Neural crest cell (in vitro differentiated cells): ENCODE data around the gene KLHDC4. TPM values are rescaled to one million over a fixed set of nuclear protein-coding genes. Genes with fewer than 3 reads are reported as not detected.

Source experiments
- DNase-seq: peaks from one replicate; pipeline ENCODE4 v3.0.0; 2021; ENCODE audit warnings: low read depth, mixed read lengths, low spot score
- H3K27ac Mint-ChIP-seq: one replicate; pipeline ENCODE4 v1.8.0; 2021; ENCODE audit warnings: mild to moderate bottlenecking, mixed read lengths; ENCODE audit not compliant: unreplicated experiment
- H3K27me3 Mint-ChIP-seq: 2 replicates; pipeline ENCODE4 v1.8.0; 2021; ENCODE audit warnings: low read depth, mild to moderate bottlenecking, mixed read lengths
- H3K36me3 Mint-ChIP-seq: 2 replicates; pipeline ENCODE4 v1.8.0; 2021; ENCODE audit warnings: low read depth, mild to moderate bottlenecking, mixed read lengths
- H3K4me1 Mint-ChIP-seq: 2 replicates; pipeline ENCODE4 v1.8.0; 2021; ENCODE audit warnings: mixed read lengths
- H3K4me3 Mint-ChIP-seq: one replicate; pipeline ENCODE4 v1.8.0; 2021; ENCODE audit warnings: mild to moderate bottlenecking, mixed read lengths
- H3K9me3 Mint-ChIP-seq: 2 replicates; pipeline ENCODE4 v1.8.0; 2021; ENCODE audit warnings: mixed read lengths
- total RNA-seq: library from RNA; stranded (reverse); gene quantifications from 2 replicates; pipeline ENCODE4 v1.2.1, GENCODE V29; 2021
- TF ChIP-seq, protein P1 (sequence below): fragments of 200-600 bp; sonication (generic); conservative IDR thresholded peaks from 2 replicates; pipeline ENCODE4 v1.5.0; 2021; ENCODE audit warnings: antibody characterized with exemption, mild to moderate bottlenecking

Gene KLHDC4
- total RNA-seq, 1 donor from 2014 or later = 57.0 TPM

DNA sequence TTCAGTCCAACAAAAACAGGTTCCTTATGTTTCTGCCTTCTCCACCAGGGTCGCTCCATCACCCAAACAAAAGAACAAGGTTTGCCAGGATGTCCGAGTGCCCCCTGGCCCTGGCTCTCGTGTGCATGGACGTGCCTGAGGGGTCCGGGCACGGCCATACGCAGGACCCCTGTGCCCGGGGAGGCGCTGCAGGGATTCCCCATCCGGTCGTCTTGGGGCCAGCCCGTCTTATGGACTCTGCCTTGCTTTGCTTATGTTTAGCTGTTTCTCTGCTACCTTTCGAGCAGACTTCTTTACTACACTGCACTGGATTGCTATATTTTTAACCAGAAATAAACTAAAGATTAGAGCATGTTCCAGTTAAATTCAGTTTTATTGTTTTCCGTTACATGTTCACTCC is 68.0 kb downstream of the KLHDC4 start:
- no peak for DNase-seq
- Mint-ChIP-seq H3K4me1 (no peaks in the 10 kb centered on the region), H3K4me3 (no peak overlapping the region), H3K9me3 (no peaks in the 10 kb centered on the region), H3K27ac (no peak overlapping the region), H3K27me3 (no peaks in the 10 kb centered on the region), H3K36me3 (no peaks in the 10 kb centered on the region)
- TF ChIP-seq, protein P1, sequence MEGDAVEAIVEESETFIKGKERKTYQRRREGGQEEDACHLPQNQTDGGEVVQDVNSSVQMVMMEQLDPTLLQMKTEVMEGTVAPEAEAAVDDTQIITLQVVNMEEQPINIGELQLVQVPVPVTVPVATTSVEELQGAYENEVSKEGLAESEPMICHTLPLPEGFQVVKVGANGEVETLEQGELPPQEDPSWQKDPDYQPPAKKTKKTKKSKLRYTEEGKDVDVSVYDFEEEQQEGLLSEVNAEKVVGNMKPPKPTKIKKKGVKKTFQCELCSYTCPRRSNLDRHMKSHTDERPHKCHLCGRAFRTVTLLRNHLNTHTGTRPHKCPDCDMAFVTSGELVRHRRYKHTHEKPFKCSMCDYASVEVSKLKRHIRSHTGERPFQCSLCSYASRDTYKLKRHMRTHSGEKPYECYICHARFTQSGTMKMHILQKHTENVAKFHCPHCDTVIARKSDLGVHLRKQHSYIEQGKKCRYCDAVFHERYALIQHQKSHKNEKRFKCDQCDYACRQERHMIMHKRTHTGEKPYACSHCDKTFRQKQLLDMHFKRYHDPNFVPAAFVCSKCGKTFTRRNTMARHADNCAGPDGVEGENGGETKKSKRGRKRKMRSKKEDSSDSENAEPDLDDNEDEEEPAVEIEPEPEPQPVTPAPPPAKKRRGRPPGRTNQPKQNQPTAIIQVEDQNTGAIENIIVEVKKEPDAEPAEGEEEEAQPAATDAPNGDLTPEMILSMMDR = no peak

DNA sequence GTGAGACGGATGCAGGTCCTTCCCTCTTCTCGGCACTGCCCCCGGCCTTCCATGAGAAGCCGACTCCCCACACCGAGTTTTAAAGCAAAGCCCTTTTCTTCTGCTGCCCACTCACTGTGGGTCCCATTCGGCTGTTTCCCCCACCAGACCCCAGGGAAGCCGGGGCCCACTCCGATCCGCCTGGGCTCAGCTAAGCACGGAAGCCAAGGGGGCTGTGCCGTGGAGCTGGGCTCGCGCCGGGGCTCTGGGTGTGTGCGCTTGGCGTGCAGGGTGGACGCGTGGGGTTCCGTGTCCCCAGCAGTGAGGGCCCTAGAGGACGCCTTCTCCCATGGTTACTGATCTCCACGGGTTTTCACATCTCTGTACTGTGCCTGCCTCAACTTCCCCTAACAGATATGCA is 68.5 kb downstream of the KLHDC4 start:
- TF ChIP-seq, protein P1 = no peak
- Mint-ChIP-seq H3K4me1 (no peaks in the 10 kb centered on the region), H3K36me3 (no peaks in the 10 kb centered on the region), H3K27ac (no peak overlapping the region), H3K9me3 (no peaks in the 10 kb centered on the region), H3K4me3 (no peak overlapping the region), H3K27me3 (no peaks in the 10 kb centered on the region)
- no peak for DNase-seq

- Mint-ChIP-seq H3K4me3 (no peak overlapping the region), H3K4me1 (no peaks in the 10 kb centered on the region), H3K9me3 (no peaks in the 10 kb centered on the region), H3K36me3 (no peaks in the 10 kb centered on the region), H3K27ac (no peak overlapping the region), H3K27me3 (no peaks in the 10 kb centered on the region)
- TF ChIP-seq, protein P1 = no peak
- no peak for DNase-seq
Observed at GRCh38 chr16:87696726-87697125, 69.1 kb downstream of the KLHDC4 start.

DNA sequence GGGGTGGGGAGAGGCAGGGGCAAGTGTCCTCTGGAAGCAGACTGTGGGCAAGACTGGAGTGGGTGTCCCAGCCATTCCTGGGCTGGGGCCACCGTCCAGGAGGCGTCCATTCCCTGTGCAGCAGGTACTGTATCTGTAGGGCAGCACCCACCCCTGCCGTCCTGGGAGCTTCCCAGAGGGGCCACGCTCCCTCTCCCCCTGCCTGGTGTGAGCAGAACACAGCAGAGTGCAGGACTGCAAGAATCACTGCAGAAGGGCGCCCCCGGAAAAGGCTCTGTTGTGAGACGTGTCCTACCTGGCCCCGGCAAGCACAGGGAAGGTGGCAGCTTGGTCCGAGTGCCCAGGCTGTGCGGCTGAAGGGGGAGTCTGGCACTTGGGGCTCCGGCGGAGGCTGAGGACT is 70.3 kb downstream of the KLHDC4 start:
- Mint-ChIP-seq H3K36me3 (no peaks in the 10 kb centered on the region), H3K4me1 (no peaks in the 10 kb centered on the region), H3K4me3 (no peak overlapping the region), H3K27me3 (no peaks in the 10 kb centered on the region), H3K27ac (no peak overlapping the region), H3K9me3 (no peaks in the 10 kb centered on the region)
- TF ChIP-seq, protein P1 = no peak
- no peak for DNase-seq

- H3K4me3 Mint-ChIP-seq = no peak overlapping the region
- TF ChIP-seq, protein P1 = no peak
Observed at GRCh38 chr16:87694441-87695125, 71.2 kb downstream of the KLHDC4 start.

More at GRCh38 chr16:87694441-87695125, 71.2 kb downstream of the KLHDC4 start:
- H3K4me1 Mint-ChIP-seq = no peaks in the 10 kb centered on the region
- H3K9me3 Mint-ChIP-seq = no peaks in the 10 kb centered on the region
- DNase-seq = no peak
- H3K27ac Mint-ChIP-seq = peak overlapping the region; percentile 27
- no peaks in the 10 kb centered on the region for H3K36me3 Mint-ChIP-seq
- no peaks in the 10 kb centered on the region for H3K27me3 Mint-ChIP-seq
